ENCODE data around the gene IWS1. TPM values are rescaled to one million over a fixed set of nuclear protein-coding genes. Genes with fewer than 3 reads are reported as not detected.

The IWS1 gene
- total RNA-seq, 1 experiment from 2014 or later: 48.9 TPM

DNA sequence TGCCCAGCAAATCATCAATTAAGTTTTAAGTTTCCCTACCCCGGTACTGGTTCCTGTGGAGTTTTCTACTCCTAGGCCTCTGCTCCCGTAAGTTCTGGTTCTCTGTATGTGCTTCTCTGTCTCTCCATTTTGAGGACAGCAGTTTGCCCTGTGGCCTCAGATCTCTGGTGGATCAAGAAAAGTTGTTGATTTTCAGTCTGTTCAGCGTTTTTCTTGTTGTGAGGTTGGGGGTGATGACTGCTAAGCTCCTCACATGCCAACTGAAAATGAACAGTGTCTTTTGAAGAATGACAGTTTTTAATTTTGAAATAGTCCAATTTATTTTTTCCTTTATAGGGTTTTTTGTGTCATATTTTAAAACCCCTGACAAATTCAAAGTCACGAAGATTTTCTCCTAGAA, 76.4 kb downstream of the IWS1 start:
- Mint-ChIP-seq H3K4me3 (ENCODE audit: low read depth, unreplicated experiment) (no peak overlapping the region), H3K4me1 (ENCODE audit: low read depth, unreplicated experiment) (peaks cover 9% of the 10 kb centered on the region), H3K27ac (ENCODE audit: unreplicated experiment) (no peak overlapping the region), H3K27me3 (ENCODE audit: unreplicated experiment) (no peaks in the 10 kb centered on the region), H3K36me3 (ENCODE audit: insufficient read depth, unreplicated experiment) (no peaks in the 10 kb centered on the region), H3K9me3 (ENCODE audit: low read depth, unreplicated experiment) (peaks cover 2% of the 10 kb centered on the region)
- no peak for DNase-seq
- BruUV-seq (replicated peaks): no TSS peak
- TF ChIP-seq, protein P1, sequence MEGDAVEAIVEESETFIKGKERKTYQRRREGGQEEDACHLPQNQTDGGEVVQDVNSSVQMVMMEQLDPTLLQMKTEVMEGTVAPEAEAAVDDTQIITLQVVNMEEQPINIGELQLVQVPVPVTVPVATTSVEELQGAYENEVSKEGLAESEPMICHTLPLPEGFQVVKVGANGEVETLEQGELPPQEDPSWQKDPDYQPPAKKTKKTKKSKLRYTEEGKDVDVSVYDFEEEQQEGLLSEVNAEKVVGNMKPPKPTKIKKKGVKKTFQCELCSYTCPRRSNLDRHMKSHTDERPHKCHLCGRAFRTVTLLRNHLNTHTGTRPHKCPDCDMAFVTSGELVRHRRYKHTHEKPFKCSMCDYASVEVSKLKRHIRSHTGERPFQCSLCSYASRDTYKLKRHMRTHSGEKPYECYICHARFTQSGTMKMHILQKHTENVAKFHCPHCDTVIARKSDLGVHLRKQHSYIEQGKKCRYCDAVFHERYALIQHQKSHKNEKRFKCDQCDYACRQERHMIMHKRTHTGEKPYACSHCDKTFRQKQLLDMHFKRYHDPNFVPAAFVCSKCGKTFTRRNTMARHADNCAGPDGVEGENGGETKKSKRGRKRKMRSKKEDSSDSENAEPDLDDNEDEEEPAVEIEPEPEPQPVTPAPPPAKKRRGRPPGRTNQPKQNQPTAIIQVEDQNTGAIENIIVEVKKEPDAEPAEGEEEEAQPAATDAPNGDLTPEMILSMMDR (IDR thresholded peaks at IDR 0.05; ENCODE audit: unreplicated experiment): no peak
- intact Hi-C loops (cut with micrococcal nuclease; ENCODE audit: unreplicated experiment): no loop called here
- CTCF ChIA-PET: no interaction called here

- DNase-seq: no peak
- no peaks in the 10 kb centered on the region for H3K36me3 Mint-ChIP-seq (ENCODE audit: insufficient read depth, unreplicated experiment)
- no peak overlapping the region for H3K4me3 Mint-ChIP-seq (ENCODE audit: low read depth, unreplicated experiment)
- H3K9me3 Mint-ChIP-seq (ENCODE audit: low read depth, unreplicated experiment): peaks cover 2% of the 10 kb centered on the region
- TF ChIP-seq, protein P1 (IDR thresholded peaks at IDR 0.05; ENCODE audit: unreplicated experiment): no peak
- H3K4me1 Mint-ChIP-seq (ENCODE audit: low read depth, unreplicated experiment): peaks cover 9% of the 10 kb centered on the region
- intact Hi-C loops (cut with micrococcal nuclease; ENCODE audit: unreplicated experiment): no loop called here
- CTCF ChIA-PET: no interaction called here
- BruUV-seq (replicated peaks): no TSS peak
- no peak overlapping the region for H3K27ac Mint-ChIP-seq (ENCODE audit: unreplicated experiment)
- H3K27me3 Mint-ChIP-seq (ENCODE audit: unreplicated experiment): no peaks in the 10 kb centered on the region
Observed at GRCh38 chr2:127449414-127449813, 76.9 kb downstream of the IWS1 start.

DNA sequence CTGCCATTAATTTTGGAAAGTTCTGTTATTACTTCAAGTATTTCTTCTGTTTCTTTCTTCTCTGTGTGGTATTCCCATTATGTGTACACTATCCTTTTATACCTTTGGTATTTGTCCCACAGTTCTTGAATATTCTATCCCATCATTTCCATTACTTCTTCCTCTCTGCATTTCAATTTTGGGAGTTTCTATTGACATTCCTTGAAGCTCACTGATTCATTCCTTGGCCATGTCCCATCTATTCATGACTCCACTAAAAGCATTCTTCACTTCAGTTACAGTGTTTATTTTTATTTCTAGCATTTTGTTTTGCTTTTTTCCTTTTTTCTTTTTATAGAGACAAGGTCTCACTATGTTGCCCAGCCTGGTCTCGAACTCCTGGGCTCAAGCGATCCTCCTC, 77.8 kb downstream of the IWS1 start:
- Mint-ChIP-seq H3K4me3 (ENCODE audit: low read depth, unreplicated experiment) (no peak overlapping the region), H3K9me3 (ENCODE audit: low read depth, unreplicated experiment) (peaks cover 5% of the 10 kb centered on the region), H3K27ac (ENCODE audit: unreplicated experiment) (no peak overlapping the region), H3K27me3 (ENCODE audit: unreplicated experiment) (no peaks in the 10 kb centered on the region), H3K4me1 (ENCODE audit: low read depth, unreplicated experiment) (peaks cover 5% of the 10 kb centered on the region), H3K36me3 (ENCODE audit: insufficient read depth, unreplicated experiment) (no peaks in the 10 kb centered on the region)
- BruUV-seq (replicated peaks): no TSS peak
- DNase-seq: no peak
- CTCF ChIA-PET: no interaction called here
- TF ChIP-seq, protein P1 (IDR thresholded peaks at IDR 0.05; ENCODE audit: unreplicated experiment): no peak
- intact Hi-C loops (cut with micrococcal nuclease; ENCODE audit: unreplicated experiment): no loop called here

DNA sequence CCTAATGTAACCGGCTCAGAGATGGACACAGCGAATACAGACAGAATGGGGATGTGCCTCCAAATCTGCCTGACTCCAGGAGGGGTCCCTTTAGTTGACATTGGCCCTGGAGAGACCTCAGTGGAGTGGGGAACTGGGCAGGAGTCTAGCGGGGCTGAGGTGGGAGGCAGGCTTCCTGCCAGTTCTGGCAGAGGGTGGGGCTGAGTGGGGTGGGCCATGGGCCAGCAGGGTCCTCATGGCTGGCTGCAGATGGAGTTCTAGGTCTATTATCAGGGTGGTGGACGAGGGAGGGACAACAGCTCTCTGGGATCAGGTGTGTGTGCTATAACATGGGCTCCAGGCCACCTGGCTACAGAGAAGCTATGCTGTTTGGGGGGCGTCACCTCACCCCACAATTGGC, 86.9 kb downstream of the IWS1 start:
- intact Hi-C loops (cut with micrococcal nuclease; ENCODE audit: unreplicated experiment): no loop called here
- BruUV-seq (replicated peaks): no TSS peak
- Mint-ChIP-seq H3K4me3 (ENCODE audit: low read depth, unreplicated experiment) (no peak overlapping the region), H3K9me3 (ENCODE audit: low read depth, unreplicated experiment) (peaks cover 7% of the 10 kb centered on the region), H3K36me3 (ENCODE audit: insufficient read depth, unreplicated experiment) (no peaks in the 10 kb centered on the region), H3K27me3 (ENCODE audit: unreplicated experiment) (no peaks in the 10 kb centered on the region), H3K27ac (ENCODE audit: unreplicated experiment) (no peak overlapping the region), H3K4me1 (ENCODE audit: low read depth, unreplicated experiment) (peaks cover 12% of the 10 kb centered on the region)
- CTCF ChIA-PET: interaction anchor here (0.6 kb wide), 1 partner anchor 106 kb away, joined by 3 read pairs; no protein-coding TSS in a partner anchor
- DNase-seq: no peak
- TF ChIP-seq, protein P1 (IDR thresholded peaks at IDR 0.05; ENCODE audit: unreplicated experiment): no peak

All from Calu3 (cell line).